NB4 (cell line): ENCODE data around the gene PCDHGA6.
"Not testable (repeated sequence)": the region's sequence is repeated elsewhere in the genome, so short reads cannot be mapped to it uniquely, and the experiment has no call there.

Experiments
- DNase-seq: peaks from one replicate; pipeline ENCODE4 v3.0.0; 2010; ENCODE audit warnings: low read depth
- H3K4me3 ChIP-seq: one replicate; pipeline ENCODE4 v1.5.1; 2011; ENCODE audit warnings: mild to moderate bottlenecking, low read depth, low read length, moderate library complexity
- MYC ChIP-seq: IDR thresholded peaks from 2 replicates; pipeline ENCODE4 v1.6.1; 2011; ENCODE audit warnings: low read depth, low read length
- POLR2A ChIP-seq: IDR thresholded peaks from 2 replicates; pipeline ENCODE4 v1.6.1; 2011; ENCODE audit warnings: mild to moderate bottlenecking; ENCODE audit not compliant: insufficient read length; ENCODE audit errors: extremely low read depth
- TF ChIP-seq, protein P1 (sequence below): IDR thresholded peaks from one replicate; pipeline ENCODE4 v1.5.1; 2012; ENCODE audit warnings: low read depth, low read length
- TF ChIP-seq, protein P2 (sequence below): IDR thresholded peaks from 2 replicates; pipeline ENCODE4 v1.6.1; 2011; ENCODE audit warnings: low read depth, low read length

PCDHGA6 gene

DNA sequence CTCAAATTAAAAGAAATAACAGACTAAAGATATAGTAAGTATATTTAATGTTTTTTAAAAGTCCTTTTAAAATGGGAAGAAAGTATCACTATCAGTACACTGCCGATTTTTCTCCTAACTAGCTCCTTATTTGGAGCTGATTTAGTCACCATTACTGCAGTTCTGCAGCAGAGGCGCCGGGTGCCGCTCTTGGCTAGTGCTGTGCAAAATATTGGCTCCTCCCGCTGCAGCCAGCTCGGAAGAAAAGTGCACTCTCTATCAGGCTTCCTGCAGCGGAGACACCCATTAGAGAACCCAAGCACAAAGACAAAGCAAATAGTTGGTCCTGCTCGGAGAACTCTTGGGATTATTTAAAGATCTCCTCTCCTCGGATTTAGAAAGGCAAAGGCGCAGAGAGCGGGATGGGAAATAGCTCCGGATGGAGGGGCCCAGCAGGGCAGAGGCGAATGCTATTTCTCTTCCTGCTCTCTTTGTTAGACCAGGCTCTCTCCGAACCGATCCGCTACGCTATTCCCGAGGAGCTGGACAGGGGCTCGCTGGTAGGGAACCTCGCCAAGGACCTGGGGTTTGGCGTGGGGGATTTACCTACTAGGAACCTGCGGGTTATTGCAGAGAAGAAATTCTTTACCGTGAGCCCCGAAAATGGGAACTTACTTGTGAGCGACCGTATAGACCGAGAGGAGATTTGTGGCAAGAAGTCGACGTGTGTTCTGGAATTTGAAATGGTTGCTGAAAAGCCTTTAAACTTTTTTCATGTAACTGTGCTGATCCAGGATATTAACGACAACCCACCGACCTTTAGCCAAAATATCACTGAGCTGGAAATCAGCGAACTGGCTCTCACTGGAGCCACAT lies 3.5 kb upstream of the PCDHGA6 start, which contains the start of gene PCDHGB3:
PCDHGB3 (plus strand) TSS at position 249 of the 855 bp plus-strand sequence; CDS start at position 402, 153 bp downstream.
- DNase-seq, result peak; percentile 77
- H3K4me3 ChIP-seq, result peak within 1 kb of the TSS; percentile 50
- TF ChIP-seq, protein P1, sequence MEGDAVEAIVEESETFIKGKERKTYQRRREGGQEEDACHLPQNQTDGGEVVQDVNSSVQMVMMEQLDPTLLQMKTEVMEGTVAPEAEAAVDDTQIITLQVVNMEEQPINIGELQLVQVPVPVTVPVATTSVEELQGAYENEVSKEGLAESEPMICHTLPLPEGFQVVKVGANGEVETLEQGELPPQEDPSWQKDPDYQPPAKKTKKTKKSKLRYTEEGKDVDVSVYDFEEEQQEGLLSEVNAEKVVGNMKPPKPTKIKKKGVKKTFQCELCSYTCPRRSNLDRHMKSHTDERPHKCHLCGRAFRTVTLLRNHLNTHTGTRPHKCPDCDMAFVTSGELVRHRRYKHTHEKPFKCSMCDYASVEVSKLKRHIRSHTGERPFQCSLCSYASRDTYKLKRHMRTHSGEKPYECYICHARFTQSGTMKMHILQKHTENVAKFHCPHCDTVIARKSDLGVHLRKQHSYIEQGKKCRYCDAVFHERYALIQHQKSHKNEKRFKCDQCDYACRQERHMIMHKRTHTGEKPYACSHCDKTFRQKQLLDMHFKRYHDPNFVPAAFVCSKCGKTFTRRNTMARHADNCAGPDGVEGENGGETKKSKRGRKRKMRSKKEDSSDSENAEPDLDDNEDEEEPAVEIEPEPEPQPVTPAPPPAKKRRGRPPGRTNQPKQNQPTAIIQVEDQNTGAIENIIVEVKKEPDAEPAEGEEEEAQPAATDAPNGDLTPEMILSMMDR, result peak; percentile 57
- TF ChIP-seq, protein P2, sequence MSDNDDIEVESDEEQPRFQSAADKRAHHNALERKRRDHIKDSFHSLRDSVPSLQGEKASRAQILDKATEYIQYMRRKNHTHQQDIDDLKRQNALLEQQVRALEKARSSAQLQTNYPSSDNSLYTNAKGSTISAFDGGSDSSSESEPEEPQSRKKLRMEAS, result no peak

DNA sequence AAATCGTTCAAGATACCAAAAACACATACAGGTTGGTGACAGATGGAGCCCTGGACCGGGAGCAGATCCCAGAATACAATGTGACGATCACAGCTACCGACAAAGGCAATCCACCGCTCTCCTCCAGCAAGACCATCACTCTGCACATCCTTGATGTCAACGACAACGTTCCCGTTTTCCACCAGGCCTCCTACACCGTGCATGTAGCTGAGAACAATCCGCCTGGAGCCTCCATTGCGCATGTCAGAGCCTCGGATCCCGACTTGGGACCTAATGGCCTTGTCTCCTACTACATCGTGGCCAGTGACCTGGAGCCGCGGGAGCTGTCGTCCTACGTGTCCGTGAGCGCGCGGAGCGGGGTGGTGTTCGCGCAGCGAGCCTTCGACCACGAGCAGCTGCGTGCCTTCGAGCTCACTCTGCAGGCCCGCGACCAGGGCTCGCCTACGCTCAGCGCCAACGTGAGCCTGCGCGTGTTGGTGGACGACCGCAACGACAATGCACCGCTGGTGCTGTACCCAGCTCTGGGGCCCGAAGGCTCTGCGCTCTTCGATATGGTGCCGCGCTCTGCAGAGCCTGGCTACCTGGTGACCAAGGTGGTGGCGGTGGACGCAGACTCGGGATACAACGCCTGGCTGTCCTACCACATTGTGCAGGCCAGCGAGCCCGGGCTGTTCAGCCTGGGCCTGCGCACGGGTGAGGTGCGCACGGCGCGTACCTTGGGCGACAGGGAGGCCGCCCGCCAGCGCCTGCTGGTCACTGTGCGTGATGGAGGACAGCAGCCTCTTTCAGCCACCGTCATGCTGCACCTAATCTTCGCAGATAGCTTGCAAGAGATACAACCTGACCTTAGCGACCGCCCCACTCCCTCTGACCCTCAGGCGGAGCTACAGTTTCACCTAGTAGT lies 1.9 kb upstream of the PCDHGA6 start:
- no peak for TF ChIP-seq POLR2A
- no peak for TF ChIP-seq MYC
- TF ChIP-seq, protein P2, result no peak
- TF ChIP-seq, protein P1, result no peak
- DNase-seq, result no peak
- no peak overlapping the region for H3K4me3 ChIP-seq

DNA sequence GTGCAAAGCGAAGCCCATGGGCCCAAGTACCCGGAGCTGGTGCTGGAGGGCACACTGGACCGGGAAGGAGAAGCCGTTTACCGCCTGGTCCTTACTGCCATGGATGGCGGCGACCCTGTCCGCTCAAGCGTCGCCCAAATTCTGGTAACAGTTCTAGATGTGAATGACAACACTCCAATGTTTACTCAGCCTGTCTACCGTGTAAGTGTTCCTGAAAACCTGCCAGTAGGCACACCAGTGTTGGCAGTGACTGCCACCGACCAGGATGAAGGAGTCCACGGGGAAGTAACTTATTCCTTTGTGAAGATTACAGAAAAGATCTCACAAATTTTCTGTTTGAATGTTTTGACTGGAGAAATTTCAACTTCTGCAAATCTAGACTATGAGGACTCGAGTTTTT lies 936 bp downstream of the PCDHGA6 start:
- DNase-seq, result no peak
- H3K4me3 ChIP-seq, result no peak overlapping the region
- TF ChIP-seq, protein P1, result no peak
- TF ChIP-seq POLR2A (no peak), MYC (no peak)
- TF ChIP-seq, protein P2, result no peak

DNA sequence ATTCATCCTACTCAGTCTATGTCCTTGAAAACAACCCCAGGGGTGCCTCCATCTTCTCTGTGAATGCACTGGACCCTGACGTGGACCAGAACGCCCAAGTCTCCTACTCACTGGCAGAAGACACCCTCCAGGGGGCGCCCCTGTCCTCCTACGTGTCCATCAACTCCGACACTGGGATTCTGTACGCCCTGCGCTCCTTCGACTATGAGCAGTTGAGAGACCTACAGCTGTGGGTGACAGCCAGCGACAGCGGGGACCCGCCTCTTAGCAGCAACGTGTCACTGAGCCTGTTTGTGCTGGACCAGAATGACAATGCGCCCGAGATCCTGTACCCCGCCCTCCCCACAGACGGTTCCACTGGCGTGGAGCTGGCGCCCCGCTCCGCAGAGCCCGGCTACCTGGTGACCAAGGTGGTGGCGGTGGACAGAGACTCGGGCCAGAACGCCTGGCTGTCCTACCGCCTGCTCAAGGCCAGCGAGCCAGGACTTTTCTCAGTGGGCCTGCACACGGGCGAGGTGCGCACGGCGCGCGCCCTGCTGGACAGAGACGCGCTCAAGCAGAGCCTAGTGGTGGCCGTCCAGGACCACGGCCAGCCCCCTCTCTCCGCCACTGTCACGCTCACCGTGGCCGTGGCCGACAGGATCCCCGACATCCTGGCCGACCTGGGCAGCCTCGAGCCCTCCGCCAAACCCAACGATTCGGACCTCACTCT lies 1.9 kb downstream of the PCDHGA6 start:
- TF ChIP-seq, protein P1, result peak; percentile 1
- not testable (repeated sequence) for H3K4me3 ChIP-seq, DNase-seq

DNA sequence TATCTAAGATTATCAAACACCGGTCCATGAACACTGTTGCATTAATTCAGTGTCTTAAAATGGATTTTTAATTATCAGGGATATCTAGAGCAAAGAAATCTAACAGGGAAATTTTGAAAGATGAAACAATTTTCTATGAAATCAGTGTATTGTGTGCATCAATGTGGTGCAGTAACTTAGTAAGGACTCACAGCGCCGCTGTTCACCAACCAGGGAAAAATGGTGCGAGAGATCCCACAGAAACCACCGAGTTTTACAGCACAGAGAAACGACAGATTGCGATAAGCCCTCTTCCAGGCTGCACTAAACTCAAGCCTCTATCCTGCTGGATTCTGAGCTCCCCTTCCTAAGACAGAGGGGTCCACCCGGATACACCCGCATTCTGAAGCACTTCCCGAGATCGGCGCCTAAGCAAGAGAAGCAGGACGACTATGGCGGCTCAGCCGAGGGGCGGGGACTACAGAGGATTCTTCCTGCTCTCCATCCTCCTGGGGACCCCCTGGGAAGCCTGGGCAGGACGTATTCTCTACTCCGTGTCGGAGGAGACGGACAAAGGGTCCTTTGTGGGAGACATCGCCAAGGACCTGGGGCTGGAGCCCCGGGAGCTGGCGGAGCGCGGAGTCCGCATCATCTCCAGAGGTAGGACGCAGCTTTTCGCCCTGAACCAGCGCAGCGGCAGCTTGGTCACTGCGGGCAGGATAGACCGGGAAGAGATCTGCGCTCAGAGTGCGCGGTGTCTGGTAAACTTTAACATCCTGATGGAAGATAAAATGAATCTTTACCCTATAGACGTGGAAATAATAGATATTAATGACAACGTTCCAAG lies 9.0 kb downstream of the PCDHGA6 start, which contains the start of gene PCDHGA7:
PCDHGA7 (plus strand) TSS at position 274 of the 826 bp plus-strand sequence; CDS start at position 432, 158 bp downstream.
- H3K4me3 ChIP-seq, result no peak within 1 kb of the TSS
- peak; percentile 28 for DNase-seq
- TF ChIP-seq, protein P2, result no peak
- TF ChIP-seq POLR2A, result no peak
- TF ChIP-seq, protein P1, result peak; percentile 18
